HepG2 (cell line): Measurements from ENCODE around the gene ATP5MC2. TPM values are rescaled to one million over a fixed set of nuclear protein-coding genes. Genes with fewer than 3 reads are reported as not detected.

Experiments
- GABPB1 ChIP-seq: IDR thresholded peaks from 2 replicates; pipeline ENCODE4 v1.6.1; 2016; ENCODE audit warnings: mild to moderate bottlenecking, missing genetic modification reagents, moderate library complexity, missing compliant biosample characterization
- HCFC1 ChIP-seq: fragments of 150-350 bp; IDR thresholded peaks from 2 replicates; pipeline ENCODE4 v1.6.1; 2014; ENCODE audit warnings: low read depth, low read length
- HMG20A ChIP-seq: IDR thresholded peaks from 2 replicates; pipeline ENCODE4 v1.6.1; 2016; ENCODE audit warnings: borderline replicate concordance
- JUNB ChIP-seq: sonication (generic); formaldehyde crosslinking; IDR thresholded peaks from 2 replicates; pipeline ENCODE4 v1.8.0; 2022; ENCODE audit warnings: missing genetic modification reagents, mild to moderate bottlenecking, borderline replicate concordance
- REPIN1 ChIP-seq: sonication (generic); formaldehyde crosslinking; IDR thresholded peaks from 2 replicates; pipeline ENCODE4 v1.8.0; 2022; ENCODE audit warnings: missing genetic modification reagents, low read depth, mild to moderate bottlenecking, borderline replicate concordance
- SETDB1 ChIP-seq: sonication (generic); formaldehyde crosslinking; IDR thresholded peaks from 2 replicates; pipeline ENCODE4 v1.5.1; 2020; ENCODE audit warnings: missing genetic modification reagents, mild to moderate bottlenecking, borderline replicate concordance
- STAT5B ChIP-seq: sonication (generic); formaldehyde crosslinking; IDR thresholded peaks from 2 replicates; pipeline ENCODE4 v1.4.0; 2020; ENCODE audit warnings: missing genetic modification reagents
- TAF1 ChIP-seq: sonication (generic); formaldehyde crosslinking; IDR thresholded peaks from 2 replicates; pipeline ENCODE4 v1.4.0; 2020; ENCODE audit warnings: missing genetic modification reagents
- TBX3 ChIP-seq: fragments of 450-650 bp; IDR thresholded peaks from 2 replicates; pipeline ENCODE4 v1.6.1; 2017; ENCODE audit warnings: antibody characterized with exemption, mild to moderate bottlenecking, inconsistent platforms, borderline replicate concordance
- ZFP90 ChIP-seq: sonication (generic); formaldehyde crosslinking; IDR thresholded peaks from 2 replicates; pipeline ENCODE4 v1.8.0; 2022; ENCODE audit warnings: missing genetic modification reagents, mild to moderate bottlenecking, inconsistent platforms, borderline replicate concordance
- ZNF441 ChIP-seq: sonication (generic); formaldehyde crosslinking; IDR thresholded peaks from 2 replicates; pipeline ENCODE4 v1.7.0; 2021; ENCODE audit warnings: missing genetic modification reagents, borderline replicate concordance
- ZNF451 ChIP-seq: sonication (generic); formaldehyde crosslinking; IDR thresholded peaks from 2 replicates; pipeline ENCODE4 v1.5.0; 2020; ENCODE audit warnings: mild to moderate bottlenecking, missing genetic modification reagents
- ZNF891 ChIP-seq: sonication (generic); formaldehyde crosslinking; IDR thresholded peaks from 2 replicates; pipeline ENCODE4 v1.5.0; 2020; ENCODE audit warnings: mild to moderate bottlenecking, missing genetic modification reagents
- polyA plus RNA-seq, 8 experiments: library from polyadenylated mRNA; depleted of rRNA in 3 of 8; stranded (reverse) in 7 of 8; unstranded in 1 of 8; fragments of >200 nt; fragmentation: Illumina TruSeq in 4 of 8; extraction: Trizol in 4 of 8; gene quantifications; 2 replicates each; pipeline versions ENCODE4 v1.2.1 to v1.2.3, GENCODE V29; 2011 to 2016; ENCODE audit warnings: low read depth in 4 of 8, missing spikeins in 1 of 8, mixed read lengths in 1 of 8; ENCODE audit not compliant: insufficient read depth in 1 of 8
- total RNA-seq, 5 experiments: library from RNA; depleted of rRNA; stranded (reverse); fragments of >200 nt; fragmentation: Illumina TruSeq; extraction: Trizol; gene quantifications; 2 replicates each; pipeline ENCODE4 v1.2.3, GENCODE V29; 2016; ENCODE audit warnings: low read depth in 1 of 5
- TF ChIP-seq, protein P1 (sequence below): sonication (generic); formaldehyde crosslinking; IDR thresholded peaks from 2 replicates; pipeline ENCODE4 v1.4.0; 2020; ENCODE audit warnings: missing genetic modification reagents
- TF ChIP-seq, protein P2 (sequence below): IDR thresholded peaks from 2 replicates; pipeline ENCODE4 v1.6.1; 2016; ENCODE audit warnings: low read depth
- TF ChIP-seq, protein P3 (sequence below): sonication (generic); formaldehyde crosslinking; IDR thresholded peaks from 2 replicates; pipeline ENCODE4 v1.4.0; 2020; ENCODE audit warnings: missing genetic modification reagents

ATP5MC2 gene
- total and polyA plus RNA-seq, 2 of the 13 experiments (the other 11 are each of a cell fraction or from before 2014, with no cell fraction given) = 230 to 257 TPM

DNA sequence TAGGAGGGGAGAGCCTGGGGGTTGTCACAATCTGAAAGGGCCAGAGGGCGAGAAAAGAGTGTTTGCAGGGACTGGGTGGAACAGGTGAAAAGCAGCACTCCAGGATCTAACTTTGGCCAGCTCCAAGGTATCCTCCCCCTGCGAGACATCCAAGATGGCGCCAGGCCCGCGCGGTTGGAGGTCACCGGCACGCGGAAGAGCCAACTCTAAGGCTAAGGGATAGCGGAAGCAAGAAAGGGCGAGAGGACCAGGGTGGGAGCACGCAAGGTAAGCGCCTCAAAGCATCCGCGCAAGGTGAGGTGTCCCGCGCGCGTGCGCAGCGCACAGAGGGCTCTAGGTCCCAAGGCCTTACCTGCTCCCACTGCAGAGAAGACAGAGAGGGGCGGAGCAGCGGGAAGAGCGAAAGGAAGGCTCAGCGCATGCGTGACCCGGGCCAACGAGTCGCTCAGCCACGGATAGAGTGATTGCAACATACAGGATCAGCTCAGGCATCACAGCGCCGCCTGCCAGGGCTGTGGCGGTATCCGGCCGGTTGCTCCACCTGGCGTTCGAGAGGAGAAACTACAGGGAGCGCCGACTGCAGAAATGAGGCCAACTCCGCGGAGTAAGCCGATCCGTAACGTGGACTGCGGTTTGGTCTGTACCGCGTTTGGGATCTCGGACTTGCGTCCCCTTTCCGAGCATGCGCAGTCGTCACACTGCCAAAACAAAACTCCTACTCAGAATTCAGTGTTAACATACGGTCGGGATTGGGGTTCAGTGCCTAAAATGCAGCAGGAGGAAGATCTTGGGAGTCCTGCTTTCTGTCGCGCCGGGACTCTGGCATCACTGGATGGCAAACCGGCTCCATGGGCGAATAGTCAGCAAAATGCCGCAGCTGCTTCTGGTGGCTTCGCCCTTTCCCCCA is at the start of gene ATP5MC2 (continued):
- TF ChIP-seq, protein P1, sequence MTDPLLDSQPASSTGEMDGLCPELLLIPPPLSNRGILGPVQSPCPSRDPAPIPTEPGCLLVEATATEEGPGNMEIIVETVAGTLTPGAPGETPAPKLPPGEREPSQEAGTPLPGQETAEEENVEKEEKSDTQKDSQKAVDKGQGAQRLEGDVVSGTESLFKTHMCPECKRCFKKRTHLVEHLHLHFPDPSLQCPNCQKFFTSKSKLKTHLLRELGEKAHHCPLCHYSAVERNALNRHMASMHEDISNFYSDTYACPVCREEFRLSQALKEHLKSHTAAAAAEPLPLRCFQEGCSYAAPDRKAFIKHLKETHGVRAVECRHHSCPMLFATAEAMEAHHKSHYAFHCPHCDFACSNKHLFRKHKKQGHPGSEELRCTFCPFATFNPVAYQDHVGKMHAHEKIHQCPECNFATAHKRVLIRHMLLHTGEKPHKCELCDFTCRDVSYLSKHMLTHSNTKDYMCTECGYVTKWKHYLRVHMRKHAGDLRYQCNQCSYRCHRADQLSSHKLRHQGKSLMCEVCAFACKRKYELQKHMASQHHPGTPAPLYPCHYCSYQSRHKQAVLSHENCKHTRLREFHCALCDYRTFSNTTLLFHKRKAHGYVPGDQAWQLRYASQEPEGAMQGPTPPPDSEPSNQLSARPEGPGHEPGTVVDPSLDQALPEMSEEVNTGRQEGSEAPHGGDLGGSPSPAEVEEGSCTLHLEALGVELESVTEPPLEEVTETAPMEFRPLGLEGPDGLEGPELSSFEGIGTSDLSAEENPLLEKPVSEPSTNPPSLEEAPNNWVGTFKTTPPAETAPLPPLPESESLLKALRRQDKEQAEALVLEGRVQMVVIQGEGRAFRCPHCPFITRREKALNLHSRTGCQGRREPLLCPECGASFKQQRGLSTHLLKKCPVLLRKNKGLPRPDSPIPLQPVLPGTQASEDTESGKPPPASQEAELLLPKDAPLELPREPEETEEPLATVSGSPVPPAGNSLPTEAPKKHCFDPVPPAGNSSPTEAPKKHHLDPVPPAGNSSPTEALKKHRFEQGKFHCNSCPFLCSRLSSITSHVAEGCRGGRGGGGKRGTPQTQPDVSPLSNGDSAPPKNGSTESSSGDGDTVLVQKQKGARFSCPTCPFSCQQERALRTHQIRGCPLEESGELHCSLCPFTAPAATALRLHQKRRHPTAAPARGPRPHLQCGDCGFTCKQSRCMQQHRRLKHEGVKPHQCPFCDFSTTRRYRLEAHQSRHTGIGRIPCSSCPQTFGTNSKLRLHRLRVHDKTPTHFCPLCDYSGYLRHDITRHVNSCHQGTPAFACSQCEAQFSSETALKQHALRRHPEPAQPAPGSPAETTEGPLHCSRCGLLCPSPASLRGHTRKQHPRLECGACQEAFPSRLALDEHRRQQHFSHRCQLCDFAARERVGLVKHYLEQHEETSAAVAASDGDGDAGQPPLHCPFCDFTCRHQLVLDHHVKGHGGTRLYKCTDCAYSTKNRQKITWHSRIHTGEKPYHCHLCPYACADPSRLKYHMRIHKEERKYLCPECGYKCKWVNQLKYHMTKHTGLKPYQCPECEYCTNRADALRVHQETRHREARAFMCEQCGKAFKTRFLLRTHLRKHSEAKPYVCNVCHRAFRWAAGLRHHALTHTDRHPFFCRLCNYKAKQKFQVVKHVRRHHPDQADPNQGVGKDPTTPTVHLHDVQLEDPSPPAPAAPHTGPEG (CRISPR knock-in tag) = peak; percentile 79; the same call in 1 of the 2 replicates
- TF ChIP-seq GABPB1 (CRISPR knock-in tag) = peak; percentile 87
- peak; percentile 97 for TF ChIP-seq TAF1 (CRISPR knock-in tag)
- TF ChIP-seq TBX3 = 0 out of 2 replicates have a peak, but pooled peaks have one; percentile 9
- peak; percentile 81; the same call in 1 of the 2 replicates for TF ChIP-seq ZNF441 (CRISPR knock-in tag)
- TF ChIP-seq ZFP90 (CRISPR knock-in tag) = peak; percentile 67
- TF ChIP-seq JUNB (CRISPR knock-in tag) = peak; percentile 42; the same call in 1 of the 2 replicates
- peak; percentile 86; the same call in 1 of the 2 replicates for TF ChIP-seq ZNF451 (CRISPR knock-in tag)
- TF ChIP-seq, protein P2, sequence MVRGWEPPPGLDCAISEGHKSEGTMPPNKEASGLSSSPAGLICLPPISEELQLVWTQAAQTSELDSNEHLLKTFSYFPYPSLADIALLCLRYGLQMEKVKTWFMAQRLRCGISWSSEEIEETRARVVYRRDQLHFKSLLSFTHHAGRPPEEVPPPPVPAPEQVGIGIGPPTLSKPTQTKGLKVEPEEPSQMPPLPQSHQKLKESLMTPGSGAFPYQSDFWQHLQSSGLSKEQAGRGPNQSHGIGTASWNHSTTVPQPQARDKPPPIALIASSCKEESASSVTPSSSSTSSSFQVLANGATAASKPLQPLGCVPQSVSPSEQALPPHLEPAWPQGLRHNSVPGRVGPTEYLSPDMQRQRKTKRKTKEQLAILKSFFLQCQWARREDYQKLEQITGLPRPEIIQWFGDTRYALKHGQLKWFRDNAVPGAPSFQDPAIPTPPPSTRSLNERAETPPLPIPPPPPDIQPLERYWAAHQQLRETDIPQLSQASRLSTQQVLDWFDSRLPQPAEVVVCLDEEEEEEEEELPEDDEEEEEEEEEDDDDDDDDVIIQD (CRISPR knock-in tag) = peak; percentile 89
- peak; percentile 85; the same call in 1 of the 2 replicates for TF ChIP-seq ZNF891 (CRISPR knock-in tag)
- 0 out of 2 replicates have a peak, but pooled peaks have one; percentile 6 for TF ChIP-seq HCFC1
- TF ChIP-seq, protein P3, sequence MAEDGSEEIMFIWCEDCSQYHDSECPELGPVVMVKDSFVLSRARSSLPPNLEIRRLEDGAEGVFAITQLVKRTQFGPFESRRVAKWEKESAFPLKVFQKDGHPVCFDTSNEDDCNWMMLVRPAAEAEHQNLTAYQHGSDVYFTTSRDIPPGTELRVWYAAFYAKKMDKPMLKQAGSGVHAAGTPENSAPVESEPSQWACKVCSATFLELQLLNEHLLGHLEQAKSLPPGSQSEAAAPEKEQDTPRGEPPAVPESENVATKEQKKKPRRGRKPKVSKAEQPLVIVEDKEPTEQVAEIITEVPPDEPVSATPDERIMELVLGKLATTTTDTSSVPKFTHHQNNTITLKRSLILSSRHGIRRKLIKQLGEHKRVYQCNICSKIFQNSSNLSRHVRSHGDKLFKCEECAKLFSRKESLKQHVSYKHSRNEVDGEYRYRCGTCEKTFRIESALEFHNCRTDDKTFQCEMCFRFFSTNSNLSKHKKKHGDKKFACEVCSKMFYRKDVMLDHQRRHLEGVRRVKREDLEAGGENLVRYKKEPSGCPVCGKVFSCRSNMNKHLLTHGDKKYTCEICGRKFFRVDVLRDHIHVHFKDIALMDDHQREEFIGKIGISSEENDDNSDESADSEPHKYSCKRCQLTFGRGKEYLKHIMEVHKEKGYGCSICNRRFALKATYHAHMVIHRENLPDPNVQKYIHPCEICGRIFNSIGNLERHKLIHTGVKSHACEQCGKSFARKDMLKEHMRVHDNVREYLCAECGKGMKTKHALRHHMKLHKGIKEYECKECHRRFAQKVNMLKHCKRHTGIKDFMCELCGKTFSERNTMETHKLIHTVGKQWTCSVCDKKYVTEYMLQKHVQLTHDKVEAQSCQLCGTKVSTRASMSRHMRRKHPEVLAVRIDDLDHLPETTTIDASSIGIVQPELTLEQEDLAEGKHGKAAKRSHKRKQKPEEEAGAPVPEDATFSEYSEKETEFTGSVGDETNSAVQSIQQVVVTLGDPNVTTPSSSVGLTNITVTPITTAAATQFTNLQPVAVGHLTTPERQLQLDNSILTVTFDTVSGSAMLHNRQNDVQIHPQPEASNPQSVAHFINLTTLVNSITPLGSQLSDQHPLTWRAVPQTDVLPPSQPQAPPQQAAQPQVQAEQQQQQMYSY (CRISPR knock-in tag) = peak; percentile 69; the same call in 1 of the 2 replicates
- peak; percentile 16; the same call in 1 of the 2 replicates for TF ChIP-seq HMG20A (CRISPR knock-in tag)
- TF ChIP-seq STAT5B (CRISPR knock-in tag) = no peak; the same call in 1 of the 2 replicates
- TF ChIP-seq SETDB1 (CRISPR knock-in tag) = no peak
- TF ChIP-seq REPIN1 (CRISPR knock-in tag) = peak; percentile 99
